ENCODE measurements around the gene ZNF200.

DNA sequence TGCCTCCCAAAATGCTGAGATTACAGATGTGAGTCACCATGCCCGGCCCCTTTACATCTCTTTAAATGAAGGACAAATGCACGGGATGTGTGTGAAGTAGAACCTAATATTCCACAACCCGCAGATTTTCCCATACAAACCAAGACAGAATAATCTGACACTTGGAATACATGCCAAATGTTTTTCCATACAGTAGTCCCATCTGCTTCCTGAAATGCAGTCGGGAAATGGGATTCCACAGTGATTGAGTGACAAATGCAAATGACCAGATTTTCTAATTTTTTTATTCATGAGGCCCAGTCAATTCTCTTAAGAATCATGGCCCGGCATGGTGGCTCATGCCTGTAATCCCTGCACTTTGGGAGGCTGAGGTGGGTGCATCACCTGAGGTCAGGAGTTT, 6.8 kb upstream of the ZNF200 start:
- TF ChIP-seq CTCF (IDR thresholded peaks at IDR 0.05) = no peak
- no peak for TF ChIP-seq POLR2A (IDR thresholded peaks at IDR 0.05)
